GM18909 (cell line): Measurements from ENCODE around the gene OR6K3.
"Not testable (repeated sequence)": the region's sequence is repeated elsewhere in the genome, so short reads cannot be mapped to it uniquely, and the experiment has no call there.

Experiments
- ATAC-seq: cut with Tn5 transposase; IDR thresholded peaks from one replicate; pipeline ENCODE4 v1.9.1; 2021; ENCODE audit warnings: mild to moderate bottlenecking; ENCODE audit not compliant: unreplicated experiment, poor library complexity

The OR6K3 gene

DNA sequence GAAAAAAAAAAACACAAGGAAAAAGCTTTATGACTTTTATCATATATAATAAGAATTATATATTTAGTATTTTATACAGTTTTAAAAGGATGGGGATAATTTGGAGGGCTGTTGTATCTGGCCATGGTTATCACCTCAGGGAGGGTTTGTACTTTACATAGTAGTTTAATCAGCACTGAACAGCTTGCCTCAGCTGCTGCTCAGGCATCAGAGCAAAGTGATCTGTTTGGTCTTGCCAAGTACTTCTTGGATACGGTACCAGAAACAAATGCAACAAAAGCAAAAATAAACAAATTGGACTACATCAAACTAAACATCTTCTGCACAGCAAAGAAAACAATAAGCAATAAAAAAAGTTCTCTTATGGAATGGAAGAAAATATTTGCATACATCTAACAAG is 31.4 kb downstream of the OR6K3 start:
- ATAC-seq, result no peak

DNA sequence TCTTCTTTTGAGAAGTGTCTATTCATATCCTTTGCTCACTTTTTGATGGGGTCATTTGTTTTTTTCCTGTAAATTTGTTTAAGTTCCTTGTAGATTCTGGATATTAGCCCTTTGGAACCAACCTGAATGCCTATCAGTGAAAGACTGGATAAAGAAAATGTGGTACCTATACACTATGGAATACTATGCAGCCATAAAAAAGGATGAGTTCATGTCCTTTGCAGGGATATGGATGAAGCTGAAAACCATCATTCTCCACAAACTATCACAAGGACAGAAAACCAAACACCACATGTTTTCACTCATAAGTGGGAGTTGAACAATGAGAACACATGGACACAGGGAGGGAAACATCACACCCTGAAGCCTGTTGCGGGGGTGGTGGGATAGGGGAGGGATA is 32.2 kb downstream of the OR6K3 start:
- not testable (repeated sequence) for ATAC-seq

DNA sequence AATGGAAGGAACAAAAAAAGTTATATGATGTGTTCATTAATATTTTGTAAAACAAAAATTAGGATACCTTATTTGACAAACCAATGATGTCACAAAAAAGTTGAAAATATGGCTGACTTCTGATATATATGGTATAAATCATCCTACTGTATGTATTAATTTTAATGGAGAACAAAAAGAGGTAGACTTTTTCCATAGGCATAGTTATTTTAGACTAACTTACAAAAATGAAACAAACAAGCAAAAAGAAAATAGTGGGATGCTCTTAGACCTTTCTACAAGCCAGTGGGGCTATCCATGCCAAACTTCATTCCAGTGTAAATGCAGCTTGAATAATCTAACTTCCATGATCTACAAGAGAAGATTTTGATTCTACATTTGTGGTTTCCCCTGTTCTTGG is 33.5 kb downstream of the OR6K3 start:
- no peak for ATAC-seq

DNA sequence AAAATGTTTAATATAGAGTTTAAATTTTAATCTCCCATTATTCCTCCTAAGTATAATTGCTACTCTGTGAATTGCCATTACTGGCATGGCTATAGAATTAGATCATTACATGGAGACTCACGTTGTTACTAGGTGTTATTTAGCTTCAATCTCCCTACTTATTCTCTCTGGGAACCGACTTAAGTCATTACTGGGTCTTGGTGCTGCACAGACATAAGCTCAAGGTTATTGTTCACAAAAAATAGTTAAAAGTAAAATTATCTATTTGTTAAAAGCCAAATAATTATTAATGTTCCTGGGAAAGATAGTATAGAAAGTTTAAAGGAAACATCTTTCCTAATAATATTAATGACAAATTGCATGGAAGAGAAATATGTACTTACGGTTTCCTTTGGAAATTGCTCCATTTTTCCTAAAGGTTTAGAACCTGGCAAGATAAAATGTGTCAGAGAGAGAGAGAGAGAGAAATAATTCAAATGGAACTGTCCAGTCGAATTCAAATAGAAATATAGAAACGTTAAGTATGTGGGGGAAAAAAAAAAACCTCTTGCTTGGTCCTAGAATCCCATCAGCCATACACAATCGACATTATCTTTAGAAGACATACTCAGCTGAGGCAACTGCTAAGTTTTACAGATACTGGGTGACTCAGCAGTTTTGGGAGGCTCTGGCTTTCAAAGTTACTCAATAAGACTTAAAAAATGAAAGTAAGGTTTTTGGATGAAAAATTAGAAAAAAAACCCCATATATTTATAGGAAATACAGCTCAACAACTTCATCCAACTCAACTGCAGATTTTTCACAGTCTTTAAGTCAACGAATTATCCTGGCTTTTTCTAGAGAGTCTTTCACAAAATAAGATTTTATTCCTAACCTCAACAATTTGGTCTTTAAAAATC is 34.2 kb downstream of the OR6K3 start, which contains the start of gene SPTA1:
Gene SPTA1, minus strand, starts transcription at position 605 of the 899 bp plus-strand sequence. Its CDS starts 198 bp downstream, at position 407.
- no peak for ATAC-seq

DNA sequence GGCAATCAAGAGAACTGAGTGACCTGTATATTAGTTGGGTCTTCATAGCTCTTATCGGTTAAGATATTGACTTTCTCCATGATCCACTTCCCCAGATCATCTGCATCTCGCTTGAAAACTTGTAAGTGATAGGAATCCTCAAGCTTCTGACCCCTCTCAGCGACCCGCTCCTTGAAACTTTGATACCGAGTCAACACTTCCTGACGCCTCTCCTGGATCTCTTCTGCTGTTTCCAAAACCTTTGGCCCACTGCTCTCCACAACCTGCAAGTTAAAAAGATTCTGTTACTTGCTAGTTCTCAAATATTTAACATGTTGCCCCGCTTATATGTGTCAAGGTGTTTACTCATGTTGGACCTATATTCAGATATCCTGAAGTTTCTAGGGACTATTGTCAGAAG is 35.4 kb downstream of the OR6K3 start:
- no peak for ATAC-seq

DNA sequence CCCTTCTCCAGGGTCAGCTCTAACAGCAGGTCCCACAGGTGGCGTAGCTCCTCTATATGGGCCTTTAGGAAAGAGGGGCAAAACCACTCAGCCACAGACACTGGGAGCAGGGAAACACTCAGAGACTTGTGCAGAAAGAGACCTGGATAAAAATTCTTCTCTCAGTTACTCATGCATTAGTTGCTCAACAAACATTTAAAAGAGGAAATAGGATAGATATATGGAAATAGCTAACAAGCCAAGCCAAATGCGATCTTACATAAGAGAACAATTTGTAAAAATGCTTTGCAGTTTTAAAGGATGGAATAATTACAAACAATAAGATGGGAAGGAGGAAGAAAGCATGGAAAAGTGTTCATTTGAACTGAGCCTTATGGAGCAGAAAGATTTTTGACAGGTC is 38.9 kb downstream of the OR6K3 start:
- no peak for ATAC-seq

DNA sequence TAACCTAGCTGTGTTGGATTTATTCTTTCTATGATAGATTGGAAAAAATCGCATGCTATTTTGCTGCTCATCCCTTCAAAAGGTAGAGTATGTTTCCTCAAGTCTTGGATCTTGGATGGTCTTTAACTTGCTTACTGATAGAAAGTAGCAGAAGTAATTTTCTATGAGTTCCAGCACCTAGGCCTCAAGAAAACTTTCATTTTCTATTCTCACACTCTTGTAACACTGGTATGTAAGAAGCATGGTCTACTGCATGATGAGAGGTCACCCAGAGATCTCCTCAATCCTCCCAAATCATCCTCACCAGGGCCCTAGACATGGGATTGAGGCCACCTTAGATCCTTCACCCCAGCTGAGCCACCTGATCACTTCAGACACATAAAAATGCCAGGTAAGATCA is 41.2 kb downstream of the OR6K3 start:
- no peak for ATAC-seq

DNA sequence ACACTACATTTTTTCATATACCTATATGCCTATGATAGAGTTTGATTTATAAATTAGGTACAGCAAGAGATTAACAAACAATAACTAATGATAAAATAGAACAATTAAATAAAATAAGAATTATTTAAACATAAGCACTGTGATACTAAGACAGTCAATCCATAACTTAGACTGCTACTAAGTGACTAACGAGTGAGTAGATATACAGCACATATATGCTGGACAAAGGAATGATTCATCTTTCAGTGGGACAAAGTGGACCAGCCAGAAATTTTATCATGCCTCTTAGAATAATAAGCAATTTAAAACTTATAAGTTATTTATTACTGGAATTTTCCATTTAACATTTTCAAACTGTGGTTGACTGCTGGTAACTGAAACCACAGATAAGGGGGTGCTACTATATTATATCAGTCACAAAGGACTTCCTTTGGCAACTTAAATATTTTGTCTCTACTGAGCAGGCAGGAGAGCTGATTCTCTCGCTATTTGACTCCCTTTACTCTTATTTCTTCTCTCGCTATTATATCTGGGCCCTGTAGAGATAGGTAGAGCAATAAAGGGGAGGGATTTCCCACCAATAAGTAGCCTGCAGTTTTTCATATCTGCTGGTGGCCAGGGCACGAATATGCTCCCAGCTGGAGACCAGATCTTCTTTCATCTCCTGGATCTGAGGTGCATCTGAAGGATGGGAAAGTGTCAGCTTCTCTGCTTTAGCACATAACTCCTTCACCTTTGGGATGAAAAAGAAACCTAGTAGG is 44.8 kb downstream of the OR6K3 start:
- ATAC-seq, result no peak

DNA sequence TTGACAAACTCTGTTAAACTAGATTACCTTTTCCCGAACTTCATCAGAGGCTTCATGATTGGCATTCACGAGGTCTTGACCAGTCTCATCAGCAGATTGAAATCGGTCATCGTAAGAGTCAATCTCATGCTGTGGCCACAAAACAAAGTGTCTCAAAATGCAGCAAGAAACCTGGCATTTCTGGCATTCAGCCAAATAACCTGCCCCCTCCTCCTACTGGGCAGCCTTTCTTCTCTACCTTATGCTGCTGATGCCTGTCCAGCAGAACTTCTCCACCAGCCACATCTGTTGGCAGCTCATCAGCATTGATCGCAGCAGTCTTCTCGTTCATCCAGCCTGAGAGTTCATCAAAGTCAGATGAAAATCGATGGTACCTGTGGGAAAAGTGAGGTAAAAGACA is 46.2 kb downstream of the OR6K3 start:
- no peak for ATAC-seq
